B cell (primary cell): ENCODE data around the gene COX6B2. TPM values are rescaled to one million over a fixed set of nuclear protein-coding genes. Genes with fewer than 3 reads are reported as not detected.

Experiments
- ATAC-seq: fragments of 200-7000 bp; cut with Tn5 transposase; one replicate; pipeline ENCODE4 v1.10.0; 2021; ENCODE audit warnings: low read depth, mild to moderate bottlenecking, moderate number of reproducible peaks, moderate library complexity
- CTCF ChIA-PET: fragments of 350-600 bp; sonication (Branson Sonifier 250); formaldehyde crosslinking; loops from one replicate; lab custom pipeline; 2021; ENCODE audit warnings: antibody characterized with exemption, inconsistent platforms; lab: Charles Lee
- POLR2A ChIA-PET: fragments of 350-600 bp; sonication (Branson Sonifier 250); formaldehyde crosslinking; loops from one replicate; lab custom pipeline; 2021; ENCODE audit warnings: antibody characterized with exemption; lab: Charles Lee
- DNase-seq: peaks from one replicate; pipeline ENCODE4 v3.0.0; 2013
- H2AFZ ChIP-seq: 2 replicates; pipeline ENCODE4 v1.6.1; 2012; ENCODE audit warnings: mild to moderate bottlenecking, low read depth, low read length; ENCODE audit not compliant: insufficient read depth, poor library complexity, severe bottlenecking
- H3K27ac ChIP-seq, 2 donors: 1 replicate in 1 of 2; 2 replicates in 1 of 2; pipeline ENCODE4 v1.5.1; 2012 to 2013; ENCODE audit warnings: low read length in 2 of 2, mild to moderate bottlenecking in 2 of 2, moderate library complexity in 1 of 2
- H3K27me3 ChIP-seq, 4 experiments: fragments of 200-600 bp in 1 of 4; sonication (generic) in 1 of 4; replicated peaks in 1 of 4; 1 replicate in 2 of 4; 2 replicates in 2 of 4; pipeline versions ENCODE4 v1.6.1 to v1.7.0; 2013 to 2016; ENCODE audit warnings: low read length in 3 of 4, mild to moderate bottlenecking in 2 of 4, mixed read lengths in 1 of 4, moderate library complexity in 1 of 4; ENCODE audit not compliant: insufficient read depth in 4 of 4, control insufficient read depth in 3 of 4; ENCODE audit errors: control extremely low read depth in 1 of 4
- H3K36me3 ChIP-seq, 2 experiments: replicated peaks in 1 of 2; 1 replicate in 1 of 2; 2 replicates in 1 of 2; pipeline versions ENCODE4 v1.6.1 to v1.7.1; 2013; ENCODE audit warnings: low read length in 1 of 2; ENCODE audit not compliant: insufficient read depth in 2 of 2, control insufficient read depth in 1 of 2; ENCODE audit errors: control extremely low read depth in 1 of 2, extremely low read depth in 1 of 2
- H3K4me1 ChIP-seq, 2 donors: fragments of 200-600 bp in 1 of 2; sonication (generic) in 1 of 2; 1 replicate in 1 of 2; 2 replicates in 1 of 2; pipeline versions ENCODE4 v1.5.1 to v1.6.1; 2013 to 2017; ENCODE audit warnings: low read length in 2 of 2; ENCODE audit not compliant: control insufficient read depth in 2 of 2, insufficient read depth in 2 of 2
- H3K4me2 ChIP-seq: replicated peaks from 2 replicates; pipeline ENCODE3; 2012; ENCODE audit warnings: mild to moderate bottlenecking, low read depth, low read length; ENCODE audit not compliant: poor library complexity, severe bottlenecking
- H3K4me3 ChIP-seq, 5 experiments: fragments of 200-600 bp in 1 of 5; sonication (generic) in 1 of 5; 1 replicate in 3 of 5; 2 replicates in 2 of 5; pipeline versions ENCODE4 v1.5.1 to v1.7.0; 2011 to 2016; ENCODE audit warnings: low read length in 4 of 5, mild to moderate bottlenecking in 4 of 5, low read depth in 2 of 5, control low read depth in 1 of 5, moderate library complexity in 1 of 5; ENCODE audit not compliant: insufficient read depth in 1 of 5; ENCODE audit errors: control extremely low read depth in 1 of 5, extremely low read depth in 1 of 5
- H3K79me2 ChIP-seq: fragments of 200-600 bp; sonication (generic); one replicate; pipeline ENCODE4 v1.6.0; 2016; ENCODE audit warnings: low read length; ENCODE audit not compliant: control insufficient read depth, insufficient read depth
- H3K9ac ChIP-seq: fragments of 200-600 bp; sonication (generic); 2 replicates; pipeline ENCODE4 v1.6.1; 2017; ENCODE audit warnings: mild to moderate bottlenecking, low read length, moderate library complexity
- H3K9me3 ChIP-seq, 3 donors: one replicate each; pipeline versions ENCODE4 v1.6.1 to v1.7.1; 2013; ENCODE audit warnings: low read length in 2 of 3; ENCODE audit not compliant: control insufficient read depth in 2 of 3, insufficient read depth in 1 of 3; ENCODE audit errors: control extremely low read depth in 1 of 3
- H4K20me1 ChIP-seq: 2 replicates; pipeline ENCODE4 v1.6.0; 2012; ENCODE audit warnings: mild to moderate bottlenecking, low read length; ENCODE audit not compliant: insufficient read depth, control insufficient read depth, poor library complexity, severe bottlenecking
- H3K27ac Mint-ChIP-seq: one replicate; pipeline ENCODE4 v1.8.0; 2021; ENCODE audit warnings: mixed read lengths
- H3K27me3 Mint-ChIP-seq: one replicate; pipeline ENCODE4 v1.8.0; 2021; ENCODE audit warnings: mixed read lengths
- H3K4me1 Mint-ChIP-seq: one replicate; pipeline ENCODE4 v1.8.0; 2021; ENCODE audit warnings: mixed read lengths
- H3K4me3 Mint-ChIP-seq: one replicate; pipeline ENCODE4 v1.8.0; 2021; ENCODE audit warnings: mixed read lengths
- H3K9me3 Mint-ChIP-seq: one replicate; pipeline ENCODE4 v1.8.0; 2022; ENCODE audit warnings: mixed read lengths; ENCODE audit not compliant: insufficient read depth
- EZH2 ChIP-seq: IDR thresholded peaks from 2 replicates; pipeline ENCODE4 v1.6.1; 2012; ENCODE audit warnings: borderline replicate concordance, low read depth, mild to moderate bottlenecking, moderate library complexity, low read length; ENCODE audit not compliant: insufficient read depth, poor library complexity, severe bottlenecking
- WGBS: methylation state at CpG from one replicate; pipeline ENCODE4 v1.1.5; 2013; ENCODE audit warnings: missing lambda C conversion rate; ENCODE audit not compliant: insufficient coverage; 5-methylcytosine and 5-hydroxymethylcytosine counted together
- intact Hi-C: fragments of 100-400 bp; cut with micrococcal nuclease; formaldehyde crosslinking; loops from one replicate; pipeline ENCODE4 v1.10.0; 2022
- polyA plus RNA-seq: library from polyadenylated mRNA; depleted of rRNA; stranded (reverse); fragments of >200 nt; gene quantifications from 2 replicates; pipeline ENCODE4 v1.2.3, GENCODE V29; 2012
- total RNA-seq, 2 donors: library from RNA; stranded (reverse); fragments of 120-200 nt in 1 of 2; gene quantifications; 1 replicate in 1 of 2; 2 replicates in 1 of 2; pipeline versions ENCODE4 v1.2.3 to v1.2.4, GENCODE V29; 2013 to 2022
- TF ChIP-seq, protein P1 (sequence below): fragments of 200-600 bp; IDR thresholded peaks from one replicate; pipeline ENCODE4 v1.8.0; 2022; ENCODE audit warnings: antibody characterized with exemption, mild to moderate bottlenecking

The COX6B2 gene
- total and polyA plus RNA-seq, 2 donors (not counting 1 experiment from before 2014, with no cell fraction given) = not detected

DNA sequence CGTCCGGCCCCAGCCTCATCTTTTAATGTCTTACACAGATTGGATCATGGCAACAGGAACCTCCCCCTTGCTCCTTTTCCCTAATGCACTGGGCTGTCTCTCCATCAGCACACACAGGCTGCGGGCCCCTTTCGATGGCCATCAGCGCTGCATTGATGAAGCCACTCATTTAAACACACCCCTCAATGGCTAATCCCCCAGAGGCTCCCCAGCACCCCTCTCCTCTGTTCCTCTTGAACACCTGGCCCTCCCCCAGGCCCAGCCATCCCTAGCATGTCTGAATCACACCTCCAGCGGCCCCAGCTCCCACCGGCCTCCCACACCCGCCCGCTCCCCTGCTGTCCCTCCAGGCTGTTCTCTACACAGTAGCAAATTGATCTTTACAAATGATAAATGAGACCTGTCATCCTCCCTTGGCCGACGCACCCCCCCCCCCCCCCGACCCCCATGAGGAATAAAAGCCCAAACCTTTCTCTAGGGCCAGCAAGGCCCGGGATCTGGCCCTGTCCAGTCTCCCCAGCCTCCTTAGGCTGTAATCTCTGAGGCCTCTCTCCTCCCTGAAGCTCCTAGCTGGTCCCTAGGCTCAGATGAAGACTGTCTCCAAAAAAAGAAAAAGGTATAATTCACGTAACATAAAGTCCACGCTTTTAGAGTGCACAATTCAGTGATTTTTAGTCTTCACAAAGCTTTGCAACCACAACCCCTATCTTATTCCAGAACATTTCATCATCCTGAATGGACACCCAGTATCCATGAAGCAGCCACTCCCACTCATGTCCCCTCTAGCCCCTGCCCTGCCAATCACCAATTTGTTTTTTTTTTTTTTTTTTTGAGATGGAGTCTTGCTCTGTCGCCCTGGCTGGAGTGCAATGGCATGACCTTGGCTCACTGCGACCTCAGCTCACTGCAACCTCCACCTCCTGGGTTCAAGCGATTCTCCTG, 38.6 kb upstream of the COX6B2 start:
- H3K9me3 Mint-ChIP-seq = no peaks in the 10 kb centered on the region

More for the DNA sequence above, 38.6 kb upstream of the COX6B2 start:
- H3K4me1 Mint-ChIP-seq = peaks cover 24% of the 10 kb centered on the region
- no peak overlapping the region for H3K27ac ChIP-seq
- no peak overlapping the region for H3K4me2 ChIP-seq
- CTCF ChIA-PET = interaction anchor here (1.1 kb wide), 1 partner anchor 9 kb away, joined by 3 read pairs; the partner anchor contains the start of gene TMEM238
- no peak overlapping the region for H3K4me3 ChIP-seq
- no peak overlapping the region for H2AFZ ChIP-seq
- TF ChIP-seq EZH2 = no peak
- TF ChIP-seq, protein P1, sequence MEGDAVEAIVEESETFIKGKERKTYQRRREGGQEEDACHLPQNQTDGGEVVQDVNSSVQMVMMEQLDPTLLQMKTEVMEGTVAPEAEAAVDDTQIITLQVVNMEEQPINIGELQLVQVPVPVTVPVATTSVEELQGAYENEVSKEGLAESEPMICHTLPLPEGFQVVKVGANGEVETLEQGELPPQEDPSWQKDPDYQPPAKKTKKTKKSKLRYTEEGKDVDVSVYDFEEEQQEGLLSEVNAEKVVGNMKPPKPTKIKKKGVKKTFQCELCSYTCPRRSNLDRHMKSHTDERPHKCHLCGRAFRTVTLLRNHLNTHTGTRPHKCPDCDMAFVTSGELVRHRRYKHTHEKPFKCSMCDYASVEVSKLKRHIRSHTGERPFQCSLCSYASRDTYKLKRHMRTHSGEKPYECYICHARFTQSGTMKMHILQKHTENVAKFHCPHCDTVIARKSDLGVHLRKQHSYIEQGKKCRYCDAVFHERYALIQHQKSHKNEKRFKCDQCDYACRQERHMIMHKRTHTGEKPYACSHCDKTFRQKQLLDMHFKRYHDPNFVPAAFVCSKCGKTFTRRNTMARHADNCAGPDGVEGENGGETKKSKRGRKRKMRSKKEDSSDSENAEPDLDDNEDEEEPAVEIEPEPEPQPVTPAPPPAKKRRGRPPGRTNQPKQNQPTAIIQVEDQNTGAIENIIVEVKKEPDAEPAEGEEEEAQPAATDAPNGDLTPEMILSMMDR = no peak
- no peak for ATAC-seq
- H3K27me3 Mint-ChIP-seq = no peaks in the 10 kb centered on the region
- peaks cover 42% of the 10 kb centered on the region for H4K20me1 ChIP-seq
- peaks cover 3 to 34% of the 10 kb centered on the region in 2 experiments for H3K36me3 ChIP-seq
- no peak for DNase-seq
- no peak overlapping the region for H3K9ac ChIP-seq
- H3K4me1 ChIP-seq = peaks cover 9 to 15% of the 10 kb centered on the region in 2 donors
- POLR2A ChIA-PET = interaction anchor here (0.6 to 1.6 kb wide), 4 partner anchors 14 to 462 kb away, joined by 3 to 21 read pairs (median 4); partner anchors contain the start of gene UBE2S
- 90% methylated on average over 14 of the region's 18 CpGs for WGBS
- no peaks in the 10 kb centered on the region for H3K9me3 ChIP-seq
- H3K27ac Mint-ChIP-seq = no peak overlapping the region
- H3K27me3 ChIP-seq = no peaks in the 10 kb centered on the region
- intact Hi-C loops = no loop called here
- H3K4me3 Mint-ChIP-seq = no peak overlapping the region
- H3K79me2 ChIP-seq = peaks cover 12% of the 10 kb centered on the region
